Colonic mucosa (tissue), 4 donors: Measurements from ENCODE around the gene PCDH12. TPM values are rescaled to one million over a fixed set of nuclear protein-coding genes. Genes with fewer than 3 reads are reported as not detected.

Experiments
- DNase-seq: peaks from one replicate; pipeline ENCODE4 v3.0.0-alpha.2; 2020
- H3K27ac ChIP-seq: fragments of 200-600 bp; one replicate; pipeline ENCODE4 v1.8.0; 2021
- H3K27me3 ChIP-seq: fragments of 200-600 bp; one replicate; pipeline ENCODE4 v1.8.0; 2021
- H3K36me3 ChIP-seq: fragments of 200-600 bp; one replicate; pipeline ENCODE4 v1.8.0; 2021
- H3K4me1 ChIP-seq: fragments of 200-600 bp; one replicate; pipeline ENCODE4 v1.8.0; 2021; ENCODE audit warnings: mild to moderate bottlenecking
- H3K4me3 ChIP-seq: fragments of 200-600 bp; one replicate; pipeline ENCODE4 v1.8.0; 2021
- H3K9ac ChIP-seq, 2 donors: one replicate each; pipeline ENCODE4 v1.7.0; 2013; ENCODE audit warnings: control low read depth in 2 of 2, low read depth in 2 of 2, low read length in 2 of 2
- H3K9me3 ChIP-seq: fragments of 200-600 bp; one replicate; pipeline ENCODE4 v1.8.0; 2021
- intact Hi-C: fragments of 100-400 bp; cut with DNase I; formaldehyde crosslinking; loops from one replicate; pipeline ENCODE4 v1.14.1; 2022
- total RNA-seq, 2 donors: library from RNA; stranded (reverse); fragmentation: NEBNext Ultra II Directional in 1 of 2; extraction: Animal tissue kit (Norgen Biotek cat#: 25700) in 1 of 2; gene quantifications; one replicate each; pipeline ENCODE4 v1.2.1, GENCODE V29; 2021
- TF ChIP-seq, protein P1 (sequence below): fragments of 200-600 bp; IDR thresholded peaks from one replicate; pipeline ENCODE4 v1.8.0; 2022; ENCODE audit warnings: antibody characterized with exemption, mild to moderate bottlenecking
- donor health status: healthy.
- donor health status: DM: no; HTN: no; CAD: no.
- donor health status: DM: no; HTN: no; CAD: no.

PCDH12 gene
- total RNA-seq, 2 donors from 2014 or later, result 1.1 to 1.3 TPM

DNA sequence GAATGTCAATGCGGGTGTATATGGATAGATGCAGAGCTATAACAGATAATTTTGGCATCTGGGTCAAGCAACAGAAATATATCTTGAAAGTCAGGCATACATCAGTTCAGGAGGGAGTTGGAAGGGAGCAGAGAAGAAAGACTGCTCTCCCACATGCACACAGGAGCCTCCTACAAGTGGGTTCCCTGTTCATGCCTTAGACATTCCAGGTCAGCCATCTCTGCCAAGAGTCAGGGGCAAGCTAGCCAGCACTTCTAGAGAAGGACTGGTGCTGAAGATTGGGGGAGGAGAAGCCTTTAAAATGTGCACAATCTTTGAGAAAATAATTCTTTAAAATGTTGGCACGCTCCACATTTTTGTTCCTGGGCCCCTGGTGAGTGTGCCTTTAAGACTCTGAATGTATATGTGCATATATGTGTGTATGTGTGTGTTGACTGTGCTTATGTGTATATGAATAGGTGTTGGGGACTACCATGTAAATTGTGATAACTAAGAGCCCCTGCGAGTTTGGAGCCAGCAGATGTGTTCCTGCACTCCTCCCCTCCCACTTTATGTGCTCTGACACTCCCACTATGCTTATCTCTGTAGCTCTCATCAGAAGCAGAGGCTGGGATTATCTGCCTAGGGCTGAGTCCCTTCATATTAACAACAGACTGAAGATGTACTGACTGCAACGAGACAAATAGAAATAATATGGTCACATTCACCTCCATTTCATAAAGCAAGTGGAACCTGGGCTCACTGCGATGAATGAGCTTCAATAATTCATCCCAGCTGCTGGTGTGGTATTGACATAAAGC, 55.8 kb downstream of the PCDH12 start:
- intact Hi-C loops, result no loop called here
- Histone ChIP-seq H3K4me1 (no peaks in the 10 kb centered on the region), H3K9me3 (no peaks in the 10 kb centered on the region), H3K27ac (no peak overlapping the region), H3K9ac (no peak overlapping the region), H3K36me3 (no peaks in the 10 kb centered on the region), H3K4me3 (no peak overlapping the region), H3K27me3 (no peaks in the 10 kb centered on the region)
- no peak for DNase-seq
- TF ChIP-seq, protein P1, sequence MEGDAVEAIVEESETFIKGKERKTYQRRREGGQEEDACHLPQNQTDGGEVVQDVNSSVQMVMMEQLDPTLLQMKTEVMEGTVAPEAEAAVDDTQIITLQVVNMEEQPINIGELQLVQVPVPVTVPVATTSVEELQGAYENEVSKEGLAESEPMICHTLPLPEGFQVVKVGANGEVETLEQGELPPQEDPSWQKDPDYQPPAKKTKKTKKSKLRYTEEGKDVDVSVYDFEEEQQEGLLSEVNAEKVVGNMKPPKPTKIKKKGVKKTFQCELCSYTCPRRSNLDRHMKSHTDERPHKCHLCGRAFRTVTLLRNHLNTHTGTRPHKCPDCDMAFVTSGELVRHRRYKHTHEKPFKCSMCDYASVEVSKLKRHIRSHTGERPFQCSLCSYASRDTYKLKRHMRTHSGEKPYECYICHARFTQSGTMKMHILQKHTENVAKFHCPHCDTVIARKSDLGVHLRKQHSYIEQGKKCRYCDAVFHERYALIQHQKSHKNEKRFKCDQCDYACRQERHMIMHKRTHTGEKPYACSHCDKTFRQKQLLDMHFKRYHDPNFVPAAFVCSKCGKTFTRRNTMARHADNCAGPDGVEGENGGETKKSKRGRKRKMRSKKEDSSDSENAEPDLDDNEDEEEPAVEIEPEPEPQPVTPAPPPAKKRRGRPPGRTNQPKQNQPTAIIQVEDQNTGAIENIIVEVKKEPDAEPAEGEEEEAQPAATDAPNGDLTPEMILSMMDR, result no peak

DNA sequence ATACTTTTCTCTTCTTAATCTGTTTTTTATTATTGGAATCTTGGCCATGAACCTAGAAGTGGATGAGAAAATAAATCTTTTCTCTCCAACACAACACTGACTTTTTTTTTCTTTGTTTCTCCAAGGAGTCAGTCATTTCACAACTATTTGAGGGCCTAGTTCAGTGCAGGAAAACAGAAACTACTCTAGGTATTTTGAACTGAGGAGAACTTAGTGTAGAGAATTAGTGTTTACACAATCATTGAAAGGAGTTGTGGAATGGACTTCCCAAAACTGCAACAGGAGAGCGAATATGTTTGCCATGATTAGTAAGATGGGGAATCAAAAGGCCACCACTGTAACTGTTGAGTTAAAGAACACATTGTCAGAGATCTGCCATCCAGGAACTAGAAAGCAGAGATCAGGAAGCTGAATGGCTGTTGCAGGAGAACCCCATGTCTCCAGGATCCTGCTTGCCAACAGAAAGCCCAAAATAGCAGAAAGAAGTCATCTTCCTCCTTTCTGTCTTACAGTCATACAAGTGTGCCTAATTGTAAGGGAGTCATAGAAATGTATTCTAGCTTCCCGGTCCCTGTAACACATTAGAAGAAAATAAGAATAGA, 59.5 kb downstream of the PCDH12 start:
- Histone ChIP-seq H3K36me3 (no peaks in the 10 kb centered on the region), H3K27me3 (no peaks in the 10 kb centered on the region), H3K9me3 (no peaks in the 10 kb centered on the region), H3K27ac (no peak overlapping the region), H3K4me3 (no peak overlapping the region), H3K9ac (no peak overlapping the region), H3K4me1 (no peaks in the 10 kb centered on the region)
- TF ChIP-seq, protein P1, result no peak
- no peak for DNase-seq
- intact Hi-C loops, result no loop called here

DNA sequence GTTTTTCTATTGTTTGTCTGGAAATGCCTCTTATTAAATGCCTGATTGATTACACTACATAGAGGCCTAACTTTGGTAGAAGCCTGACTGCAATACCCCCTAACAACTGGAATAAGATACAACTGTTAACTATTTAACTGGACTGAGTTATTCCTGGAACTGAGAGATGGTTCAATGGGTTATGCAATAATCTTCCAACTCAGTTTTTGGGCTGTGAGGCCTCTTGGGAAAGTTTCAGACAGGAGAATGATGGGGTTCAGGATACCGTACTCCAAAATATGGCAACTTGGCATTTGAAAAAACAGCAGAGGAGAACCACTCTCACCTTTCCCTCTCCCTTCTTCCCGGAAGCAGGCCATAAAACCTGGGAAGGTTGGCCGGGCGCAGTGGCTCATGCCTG, 60.6 kb downstream of the PCDH12 start:
- no peaks in the 10 kb centered on the region for H3K27me3 ChIP-seq
- no peaks in the 10 kb centered on the region for H3K9me3 ChIP-seq
- no peaks in the 10 kb centered on the region for H3K36me3 ChIP-seq
- no peak overlapping the region for H3K9ac ChIP-seq
- no peaks in the 10 kb centered on the region for H3K4me1 ChIP-seq
- DNase-seq, result no peak
- intact Hi-C loops, result no loop called here
- no peak overlapping the region for H3K4me3 ChIP-seq
- TF ChIP-seq, protein P1, result no peak
- no peak overlapping the region for H3K27ac ChIP-seq

Other genes with a start within 250 kb of the PCDH12 start
- gene PCDH1, start 79.8 kb downstream of the PCDH12 start, total RNA-seq, result 100 to 1,000 TPM in 1 of 2 donors, 10 to 100 TPM in 1; 97.3 to 105 TPM
- gene DELE1, start 34.3 kb downstream of the PCDH12 start, total RNA-seq, result 10 to 100 TPM; 69.2 to 69.4 TPM
- 10 to 100 TPM; 49.4 to 69.8 TPM for gene RNF14, start 10.9 kb upstream of the PCDH12 start, total RNA-seq
- gene GNPDA1, start 54.8 kb upstream of the PCDH12 start, total RNA-seq, result 10 to 100 TPM; 15.5 to 19.6 TPM
- 10 to 100 TPM; 37.1 to 56.9 TPM for gene NDFIP1, start 150.6 kb upstream of the PCDH12 start, total RNA-seq